Measurements from ENCODE around the gene ALPL.

- no peak for TF ChIP-seq CTCF (IDR thresholded peaks at IDR 0.05)
- TF ChIP-seq POLR2A (IDR thresholded peaks at IDR 0.05): no peak
These were observed 38.7 kb downstream of the ALPL start for GRCh38 chr1:21547876-21548275.

Measured in uterus (tissue), 2 donors.